HEK293 (cell line): ENCODE data around the gene CPA5.

ENCODE experiments used
- CTCF ChIA-PET: fragments of 350-600 bp; formaldehyde crosslinking; extraction: SDS; loops from one replicate; lab custom pipeline; 2021; ENCODE audit warnings: antibody characterized with exemption; lab: Yijun Ruan, JAX
- POLR2A ChIA-PET: fragments of 300-600 bp; formaldehyde crosslinking; extraction: SDS; loops from one replicate; lab custom pipeline; 2020; ENCODE audit warnings: antibody characterized with exemption, inconsistent platforms; lab: Yijun Ruan, JAX
- H3K27ac ChIP-seq: fragments of 200-500 bp; sonication (Bioruptor generic); 2 replicates; pipeline ENCODE4 v1.5.1; 2014; ENCODE audit warnings: low read depth, low read length, control low read depth, inconsistent platforms; ENCODE audit errors: extremely low read depth
- H3K36me3 ChIP-seq, 2 experiments: fragments of 200-500 bp in 1 of 2; sonication (Bioruptor generic) in 1 of 2; 1 replicate in 1 of 2; 2 replicates in 1 of 2; pipeline ENCODE4 v1.5.1; 2014 to 2017; ENCODE audit warnings: inconsistent platforms in 2 of 2, low read length in 2 of 2; ENCODE audit not compliant: control insufficient read depth in 2 of 2, insufficient read depth in 1 of 2
- H3K4me1 ChIP-seq: fragments of 200-500 bp; sonication (Bioruptor generic); 2 replicates; pipeline ENCODE4 v1.5.1; 2014; ENCODE audit warnings: mild to moderate bottlenecking, low read length, inconsistent platforms; ENCODE audit not compliant: control insufficient read depth, insufficient read depth
- H3K4me3 ChIP-seq: 2 replicates; pipeline ENCODE4 v1.5.1; 2011; ENCODE audit warnings: low read depth, mild to moderate bottlenecking, control low read depth, low read length, moderate library complexity
- H3K9me3 ChIP-seq: fragments of 200-500 bp; sonication (Bioruptor generic); 2 replicates; pipeline ENCODE4 v1.5.1; 2014; ENCODE audit warnings: low read depth, low read length, inconsistent platforms; ENCODE audit not compliant: control insufficient read depth, insufficient read depth
- ATF2 ChIP-seq: fragments of 450-650 bp; formaldehyde crosslinking; IDR thresholded peaks from 2 replicates; pipeline ENCODE4 v1.5.1; 2016; ENCODE audit warnings: missing biosample characterization, missing genetic modification characterization, low read depth
- RBAK ChIP-seq: fragments of 450-650 bp; formaldehyde crosslinking; IDR thresholded peaks from 2 replicates; pipeline ENCODE4 v1.5.1; 2016; ENCODE audit warnings: missing biosample characterization, missing genetic modification characterization
- SP7 ChIP-seq: fragments of 450-650 bp; formaldehyde crosslinking; IDR thresholded peaks from 2 replicates; pipeline ENCODE4 v1.5.1; 2016; ENCODE audit warnings: missing biosample characterization, missing genetic modification characterization
- ZBTB8A ChIP-seq: fragments of 450-650 bp; formaldehyde crosslinking; IDR thresholded peaks from 2 replicates; pipeline ENCODE4 v1.5.1; 2016; ENCODE audit warnings: missing biosample characterization, missing genetic modification characterization
- ZFP41 ChIP-seq: fragments of 450-650 bp; formaldehyde crosslinking; IDR thresholded peaks from 2 replicates; pipeline ENCODE4 v1.5.1; 2016; ENCODE audit warnings: missing biosample characterization, missing genetic modification characterization, borderline replicate concordance
- ZIC2 ChIP-seq: fragments of 450-650 bp; formaldehyde crosslinking; IDR thresholded peaks from 2 replicates; pipeline ENCODE4 v1.5.1; 2016; ENCODE audit warnings: missing biosample characterization, missing genetic modification characterization
- ZNF114 ChIP-seq: fragments of 450-650 bp; formaldehyde crosslinking; IDR thresholded peaks from 2 replicates; pipeline ENCODE4 v1.5.0; 2017; ENCODE audit warnings: missing biosample characterization, missing genetic modification characterization
- ZNF132 ChIP-seq: fragments of 450-650 bp; formaldehyde crosslinking; IDR thresholded peaks from 2 replicates; pipeline ENCODE4 v1.5.1; 2017; ENCODE audit warnings: missing biosample characterization, missing genetic modification characterization, borderline replicate concordance
- ZNF138 ChIP-seq: fragments of 450-650 bp; formaldehyde crosslinking; IDR thresholded peaks from 2 replicates; pipeline ENCODE4 v1.5.1; 2016; ENCODE audit warnings: missing biosample characterization, missing genetic modification characterization, borderline replicate concordance
- ZNF169 ChIP-seq: fragments of 450-650 bp; formaldehyde crosslinking; IDR thresholded peaks from 2 replicates; pipeline ENCODE4 v1.5.1; 2016; ENCODE audit warnings: missing biosample characterization, missing genetic modification characterization
- ZNF19 ChIP-seq: fragments of 450-650 bp; formaldehyde crosslinking; IDR thresholded peaks from 2 replicates; pipeline ENCODE4; 2016; ENCODE audit warnings: missing biosample characterization, missing genetic modification characterization, low read depth
- ZNF223 ChIP-seq: fragments of 450-650 bp; formaldehyde crosslinking; IDR thresholded peaks from 2 replicates; pipeline ENCODE4 v1.5.1; 2016; ENCODE audit warnings: missing biosample characterization, missing genetic modification characterization
- ZNF239 ChIP-seq: fragments of 450-650 bp; formaldehyde crosslinking; IDR thresholded peaks from 2 replicates; pipeline ENCODE4 v1.5.1; 2016; ENCODE audit warnings: missing biosample characterization, missing genetic modification characterization
- ZNF24 ChIP-seq: fragments of 450-650 bp; formaldehyde crosslinking; IDR thresholded peaks from 2 replicates; pipeline ENCODE4 v1.5.1; 2016; ENCODE audit warnings: missing biosample characterization, missing genetic modification characterization
- ZNF423 ChIP-seq: fragments of 450-650 bp; formaldehyde crosslinking; IDR thresholded peaks from 2 replicates; pipeline ENCODE4 v1.5.1; 2016; ENCODE audit warnings: missing biosample characterization, missing genetic modification characterization
- ZNF521 ChIP-seq: fragments of 450-650 bp; formaldehyde crosslinking; IDR thresholded peaks from 2 replicates; pipeline ENCODE4 v1.5.1; 2017; ENCODE audit warnings: missing biosample characterization, mild to moderate bottlenecking, missing genetic modification characterization
- ZNF529 ChIP-seq: fragments of 450-650 bp; formaldehyde crosslinking; IDR thresholded peaks from 2 replicates; pipeline ENCODE4 v1.5.1; 2017; ENCODE audit warnings: missing genetic modification characterization, missing biosample characterization; ENCODE audit not compliant: insufficient replicate concordance
- ZNF585B ChIP-seq: fragments of 450-650 bp; formaldehyde crosslinking; IDR thresholded peaks from 2 replicates; pipeline ENCODE4 v1.5.1; 2016; ENCODE audit warnings: missing biosample characterization, missing genetic modification characterization
- ZNF596 ChIP-seq: fragments of 450-650 bp; IDR thresholded peaks from 2 replicates; pipeline ENCODE4 v1.5.0; 2018; ENCODE audit warnings: missing biosample characterization, mild to moderate bottlenecking, missing genetic modification characterization, moderate library complexity
- ZNF600 ChIP-seq: fragments of 450-650 bp; formaldehyde crosslinking; IDR thresholded peaks from 2 replicates; pipeline ENCODE4 v1.5.1; 2016; ENCODE audit warnings: missing biosample characterization, missing genetic modification characterization
- ZNF610 ChIP-seq: fragments of 450-650 bp; formaldehyde crosslinking; IDR thresholded peaks from 2 replicates; pipeline ENCODE4 v1.5.1; 2016; ENCODE audit warnings: missing biosample characterization, missing genetic modification characterization, borderline replicate concordance
- ZNF621 ChIP-seq: fragments of 450-650 bp; formaldehyde crosslinking; IDR thresholded peaks from 2 replicates; pipeline ENCODE4 v1.5.1; 2017; ENCODE audit warnings: missing biosample characterization, missing genetic modification characterization
- ZNF658 ChIP-seq: fragments of 450-650 bp; formaldehyde crosslinking; IDR thresholded peaks from 2 replicates; pipeline ENCODE4; 2016; ENCODE audit warnings: missing biosample characterization, missing genetic modification characterization
- ZNF777 ChIP-seq: fragments of 450-650 bp; formaldehyde crosslinking; IDR thresholded peaks from 2 replicates; pipeline ENCODE4 v1.5.1; 2017; ENCODE audit warnings: missing biosample characterization, missing genetic modification characterization, borderline replicate concordance
- TF ChIP-seq, protein P1 (sequence below): fragments of 450-650 bp; formaldehyde crosslinking; IDR thresholded peaks from 2 replicates; pipeline ENCODE4 v1.5.0; 2017; ENCODE audit warnings: missing biosample characterization, missing genetic modification characterization, borderline replicate concordance
- TF ChIP-seq, protein P2 (sequence below): fragments of 450-650 bp; formaldehyde crosslinking; IDR thresholded peaks from 2 replicates; pipeline ENCODE4 v1.5.1; 2016; ENCODE audit warnings: missing biosample characterization, missing genetic modification characterization
- TF ChIP-seq, protein P3 (sequence below): fragments of 450-650 bp; formaldehyde crosslinking; IDR thresholded peaks from 2 replicates; pipeline ENCODE4 v1.5.1; 2016; ENCODE audit warnings: missing biosample characterization, missing genetic modification characterization
- TF ChIP-seq, protein P4 (sequence below): fragments of 450-650 bp; formaldehyde crosslinking; IDR thresholded peaks from 2 replicates; pipeline ENCODE4 v1.5.1; 2016; ENCODE audit warnings: missing biosample characterization, missing genetic modification characterization

Gene CPA5

GRCh38 chr7:130362251-130362816 is 17.7 kb downstream of the CPA5 start:
- POLR2A ChIA-PET = no interaction called here
- TF ChIP-seq RBAK (tag by site-specific recombination) (no peak), ZNF596 (tag by site-specific recombination) (no peak), ZNF19 (tag by site-specific recombination) (no peak), ZNF529 (tag by site-specific recombination) (no peak), ZNF621 (no peak), ZNF777 (no peak), ZNF521 (tag by site-specific recombination) (no peak), ZNF585B (tag by site-specific recombination) (no peak), ZNF223 (tag by site-specific recombination) (no peak), ZNF658 (tag by site-specific recombination) (no peak), ZIC2 (tag by site-specific recombination) (no peak), ZNF114 (tag by site-specific recombination) (no peak), ZBTB8A (tag by site-specific recombination) (no peak), ZNF610 (no peak), SP7 (tag by site-specific recombination) (no peak)
- TF ChIP-seq, protein P1, sequence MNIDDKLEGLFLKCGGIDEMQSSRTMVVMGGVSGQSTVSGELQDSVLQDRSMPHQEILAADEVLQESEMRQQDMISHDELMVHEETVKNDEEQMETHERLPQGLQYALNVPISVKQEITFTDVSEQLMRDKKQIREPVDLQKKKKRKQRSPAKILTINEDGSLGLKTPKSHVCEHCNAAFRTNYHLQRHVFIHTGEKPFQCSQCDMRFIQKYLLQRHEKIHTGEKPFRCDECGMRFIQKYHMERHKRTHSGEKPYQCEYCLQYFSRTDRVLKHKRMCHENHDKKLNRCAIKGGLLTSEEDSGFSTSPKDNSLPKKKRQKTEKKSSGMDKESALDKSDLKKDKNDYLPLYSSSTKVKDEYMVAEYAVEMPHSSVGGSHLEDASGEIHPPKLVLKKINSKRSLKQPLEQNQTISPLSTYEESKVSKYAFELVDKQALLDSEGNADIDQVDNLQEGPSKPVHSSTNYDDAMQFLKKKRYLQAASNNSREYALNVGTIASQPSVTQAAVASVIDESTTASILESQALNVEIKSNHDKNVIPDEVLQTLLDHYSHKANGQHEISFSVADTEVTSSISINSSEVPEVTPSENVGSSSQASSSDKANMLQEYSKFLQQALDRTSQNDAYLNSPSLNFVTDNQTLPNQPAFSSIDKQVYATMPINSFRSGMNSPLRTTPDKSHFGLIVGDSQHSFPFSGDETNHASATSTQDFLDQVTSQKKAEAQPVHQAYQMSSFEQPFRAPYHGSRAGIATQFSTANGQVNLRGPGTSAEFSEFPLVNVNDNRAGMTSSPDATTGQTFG (tag by site-specific recombination) = no peak
- CTCF ChIA-PET = no interaction called here
- no peaks in the 10 kb centered on the region for H3K36me3 ChIP-seq
- no peak overlapping the region for H3K4me3 ChIP-seq
- H3K4me1 ChIP-seq = peaks cover 14% of the 10 kb centered on the region
- no peak overlapping the region for H3K27ac ChIP-seq
- H3K9me3 ChIP-seq = no peaks in the 10 kb centered on the region

DNA sequence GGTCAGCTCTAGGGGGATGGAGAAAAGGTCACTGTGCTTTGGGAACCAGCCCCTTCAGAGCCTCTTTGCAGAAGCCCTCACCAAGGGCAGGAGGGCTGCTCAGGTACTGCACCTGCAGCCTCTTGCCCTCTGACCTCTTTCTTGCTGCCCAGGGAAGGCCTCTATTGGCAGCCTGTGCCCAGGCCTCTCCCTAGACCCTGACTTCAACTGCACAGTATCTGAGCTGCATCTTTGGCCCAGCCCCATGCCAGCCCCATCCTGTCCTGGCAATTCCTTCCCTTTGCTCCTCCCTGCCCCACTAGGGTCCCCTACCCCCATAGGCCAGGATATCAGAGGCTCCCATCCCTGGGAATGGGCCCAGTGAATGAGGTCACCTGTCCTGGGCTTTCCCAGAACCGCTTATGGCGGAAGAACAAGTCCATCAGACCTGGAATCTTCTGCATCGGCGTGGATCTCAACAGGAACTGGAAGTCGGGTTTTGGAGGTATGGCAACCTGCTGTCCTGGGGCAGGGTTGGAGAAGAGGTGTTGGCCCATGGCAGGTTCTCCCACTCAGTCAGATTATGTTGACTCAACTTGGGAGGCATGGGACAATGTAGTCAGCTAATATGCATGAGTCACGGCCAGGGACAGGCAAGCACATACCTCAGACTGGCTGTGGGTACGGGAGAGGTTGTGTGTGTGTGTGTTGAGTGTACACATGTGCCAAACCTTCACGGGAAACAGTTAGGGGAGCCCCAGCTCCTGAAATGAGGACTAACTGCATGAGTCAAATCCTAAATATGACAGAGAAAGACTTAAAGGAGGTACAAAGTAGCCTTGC is 18.6 kb downstream of the CPA5 start:
- CTCF ChIA-PET = no interaction called here
- no peak overlapping the region for H3K4me3 ChIP-seq
- H3K9me3 ChIP-seq = no peaks in the 10 kb centered on the region
- POLR2A ChIA-PET = no interaction called here
- peaks cover 14% of the 10 kb centered on the region for H3K4me1 ChIP-seq
- H3K27ac ChIP-seq = no peak overlapping the region; the same call in 1 of the 2 replicates
- H3K36me3 ChIP-seq = no peaks in the 10 kb centered on the region
- TF ChIP-seq ZFP41 (no peak), ZNF600 (tag by site-specific recombination) (peak; percentile 21; the same call in 1 of the 2 replicates), ZNF423 (tag by site-specific recombination) (no peak), RBAK (tag by site-specific recombination) (peak; percentile 59; the same call in 1 of the 2 replicates), ZNF138 (tag by site-specific recombination) (no peak), ZNF132 (no peak), ZNF24 (tag by site-specific recombination) (0 out of 2 replicates have a peak, but pooled peaks have one; percentile 29), ZNF239 (tag by site-specific recombination) (no peak), ZNF169 (tag by site-specific recombination) (no peak), ATF2 (tag by site-specific recombination) (no peak), ZNF610 (no peak)
- TF ChIP-seq, protein P2, sequence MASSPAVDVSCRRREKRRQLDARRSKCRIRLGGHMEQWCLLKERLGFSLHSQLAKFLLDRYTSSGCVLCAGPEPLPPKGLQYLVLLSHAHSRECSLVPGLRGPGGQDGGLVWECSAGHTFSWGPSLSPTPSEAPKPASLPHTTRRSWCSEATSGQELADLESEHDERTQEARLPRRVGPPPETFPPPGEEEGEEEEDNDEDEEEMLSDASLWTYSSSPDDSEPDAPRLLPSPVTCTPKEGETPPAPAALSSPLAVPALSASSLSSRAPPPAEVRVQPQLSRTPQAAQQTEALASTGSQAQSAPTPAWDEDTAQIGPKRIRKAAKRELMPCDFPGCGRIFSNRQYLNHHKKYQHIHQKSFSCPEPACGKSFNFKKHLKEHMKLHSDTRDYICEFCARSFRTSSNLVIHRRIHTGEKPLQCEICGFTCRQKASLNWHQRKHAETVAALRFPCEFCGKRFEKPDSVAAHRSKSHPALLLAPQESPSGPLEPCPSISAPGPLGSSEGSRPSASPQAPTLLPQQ (tag by site-specific recombination) = no peak
- TF ChIP-seq, protein P3, sequence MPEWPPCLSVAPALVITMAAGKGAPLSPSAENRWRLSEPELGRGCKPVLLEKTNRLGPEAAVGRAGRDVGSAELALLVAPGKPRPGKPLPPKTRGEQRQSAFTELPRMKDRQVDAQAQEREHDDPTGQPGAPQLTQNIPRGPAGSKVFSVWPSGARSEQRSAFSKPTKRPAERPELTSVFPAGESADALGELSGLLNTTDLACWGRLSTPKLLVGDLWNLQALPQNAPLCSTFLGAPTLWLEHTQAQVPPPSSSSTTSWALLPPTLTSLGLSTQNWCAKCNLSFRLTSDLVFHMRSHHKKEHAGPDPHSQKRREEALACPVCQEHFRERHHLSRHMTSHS (tag by site-specific recombination) = no peak
- TF ChIP-seq, protein P4, sequence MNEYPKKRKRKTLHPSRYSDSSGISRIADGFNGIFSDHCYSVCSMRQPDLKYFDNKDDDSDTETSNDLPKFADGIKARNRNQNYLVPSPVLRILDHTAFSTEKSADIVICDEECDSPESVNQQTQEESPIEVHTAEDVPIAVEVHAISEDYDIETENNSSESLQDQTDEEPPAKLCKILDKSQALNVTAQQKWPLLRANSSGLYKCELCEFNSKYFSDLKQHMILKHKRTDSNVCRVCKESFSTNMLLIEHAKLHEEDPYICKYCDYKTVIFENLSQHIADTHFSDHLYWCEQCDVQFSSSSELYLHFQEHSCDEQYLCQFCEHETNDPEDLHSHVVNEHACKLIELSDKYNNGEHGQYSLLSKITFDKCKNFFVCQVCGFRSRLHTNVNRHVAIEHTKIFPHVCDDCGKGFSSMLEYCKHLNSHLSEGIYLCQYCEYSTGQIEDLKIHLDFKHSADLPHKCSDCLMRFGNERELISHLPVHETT (tag by site-specific recombination) = peak; percentile 76
